CD4-positive, alpha-beta T cell treated with Interleukin-21 for 1 hour (primary cell): ENCODE results near the gene ARF6.
"Not testable (repeated sequence)": the region's sequence is repeated elsewhere in the genome, so short reads cannot be mapped to it uniquely, and the experiment has no call there.

Source experiments
- DNase-seq: peaks from one replicate; pipeline ENCODE4 v3.0.0-alpha.2; 2020

ARF6 gene

GRCh38 chr14:49909016-49909415 lies 16.1 kb downstream of the ARF6 start:
- no peak for DNase-seq

DNA sequence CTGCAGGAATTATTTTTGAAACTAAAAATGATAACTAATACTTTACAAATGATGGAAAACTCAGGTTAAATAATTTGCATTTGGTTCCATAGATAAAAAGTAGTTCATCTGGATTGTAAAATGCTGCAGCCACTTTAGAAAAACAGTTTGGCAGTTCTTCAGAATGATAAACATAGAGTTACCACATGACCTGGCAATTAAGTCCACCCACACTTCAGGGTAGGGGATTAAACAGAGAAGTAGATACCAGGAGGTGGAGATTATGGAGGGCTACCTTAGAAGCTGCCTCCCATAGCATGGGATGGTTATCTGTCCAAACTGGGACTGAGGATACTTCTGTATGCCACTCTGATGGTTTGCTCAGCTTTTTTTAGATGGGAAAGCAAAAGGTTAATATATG lies 22.2 kb downstream of the ARF6 start:
- DNase-seq = no peak

DNA sequence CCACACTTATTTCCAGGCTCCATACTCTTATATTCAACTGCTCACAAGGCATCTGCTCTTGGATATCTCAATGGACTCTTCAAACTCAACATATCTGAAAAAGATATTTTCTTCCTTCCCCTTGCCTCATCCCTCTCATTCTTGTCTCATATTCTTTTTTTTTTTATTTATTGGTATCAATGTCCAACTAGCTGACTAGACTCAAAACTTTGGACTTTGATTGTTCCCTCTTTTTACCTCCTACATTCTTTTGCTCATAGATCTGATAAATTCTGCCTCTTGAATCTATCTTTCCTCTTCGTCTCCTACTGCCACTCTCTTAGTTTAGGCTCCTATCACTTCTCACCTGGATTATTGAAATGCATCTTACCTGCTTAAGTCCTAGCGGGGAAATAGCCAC lies 25.8 kb downstream of the ARF6 start:
- no peak for DNase-seq

DNA sequence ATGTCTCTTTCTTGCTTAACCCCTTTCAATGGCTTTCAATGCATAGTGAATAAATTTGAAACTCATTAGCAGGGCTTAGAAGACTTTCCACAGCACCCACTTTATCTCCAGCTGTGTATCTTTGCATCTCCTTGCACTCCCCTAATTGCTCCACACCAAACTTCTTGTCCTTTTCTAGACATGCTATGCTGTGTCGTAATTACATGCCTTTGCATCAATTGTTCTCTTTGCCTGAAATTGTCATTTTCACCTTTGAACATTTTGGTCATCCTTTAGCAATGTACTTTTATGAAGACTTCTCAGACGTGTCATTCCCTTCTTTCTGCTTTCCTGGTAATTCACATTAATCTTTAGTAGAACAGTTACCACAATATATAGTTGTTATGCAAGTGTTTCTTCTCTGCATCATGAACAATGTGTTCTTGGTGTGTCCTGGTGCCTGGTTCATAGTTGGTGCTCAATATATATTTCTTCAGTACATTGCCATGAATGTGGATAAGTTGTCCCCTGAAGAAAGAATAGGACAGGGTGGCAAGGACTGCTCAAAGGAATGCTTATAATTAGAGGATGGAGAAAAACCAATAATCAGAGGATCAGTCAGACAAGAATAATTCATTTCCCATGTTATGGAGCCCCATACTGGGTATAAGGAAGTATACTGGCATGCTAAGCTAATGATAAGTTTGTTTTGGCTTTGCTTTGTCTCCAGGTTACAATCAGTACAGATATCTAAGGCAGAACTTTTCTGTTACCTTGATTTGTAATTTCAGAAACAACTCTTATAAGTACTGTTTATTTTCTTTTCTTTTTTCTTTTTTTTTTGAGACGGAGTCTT lies 27.2 kb downstream of the ARF6 start:
- DNase-seq = no peak

GRCh38 chr14:49920935-49921334 lies 28.1 kb downstream of the ARF6 start:
- DNase-seq = no peak

- DNase-seq = no peak
Observed at GRCh38 chr14:49921401-49921800, 28.5 kb downstream of the ARF6 start.

DNA sequence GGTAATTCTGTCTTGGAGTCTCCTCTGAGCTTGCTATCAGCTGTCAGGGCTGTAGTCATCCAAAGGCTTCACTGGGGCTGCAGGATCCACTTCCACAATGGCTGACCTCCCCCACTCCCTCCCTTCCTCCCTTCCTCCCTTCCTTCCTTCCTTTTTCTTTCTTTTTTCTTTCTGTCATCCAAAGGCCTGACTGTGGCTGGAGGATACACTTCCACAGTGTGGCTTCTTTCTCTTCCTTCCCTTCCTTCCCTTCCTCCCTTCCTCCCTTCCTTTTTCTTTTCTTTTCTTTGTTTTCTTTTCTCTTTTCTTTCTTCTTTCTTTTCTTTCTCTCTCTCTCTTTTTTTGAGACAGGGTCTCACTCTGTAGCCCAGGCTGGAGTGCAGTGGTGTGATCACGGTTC lies 30.6 kb downstream of the ARF6 start:
- no peak for DNase-seq

GRCh38 chr14:49923881-49924280 lies 31.0 kb downstream of the ARF6 start:
- no peak for DNase-seq

GRCh38 chr14:49924852-49925251 lies 32.0 kb downstream of the ARF6 start:
- DNase-seq = no peak

DNA sequence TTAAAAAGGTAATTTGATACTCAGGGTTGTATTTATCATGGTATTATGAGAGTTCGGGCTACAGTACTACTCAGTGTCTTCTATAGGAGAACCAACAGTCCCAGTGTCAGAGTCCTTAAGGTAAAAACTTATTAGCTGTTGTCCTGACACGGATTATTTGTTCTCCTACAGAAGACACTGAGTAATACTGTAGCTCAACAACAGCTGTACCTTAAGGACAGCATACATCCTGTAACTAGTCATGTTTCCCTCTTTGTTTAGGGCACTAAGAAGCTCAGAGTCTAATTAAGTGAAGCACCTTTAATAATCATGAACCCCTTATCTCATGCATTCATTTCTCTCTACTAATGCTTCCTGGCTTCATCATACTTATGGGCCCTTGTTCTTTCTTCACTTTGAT lies 33.9 kb downstream of the ARF6 start:
- DNase-seq = no peak

- DNase-seq = no peak
Observed at GRCh38 chr14:49928015-49928414, 35.1 kb downstream of the ARF6 start.

GRCh38 chr14:49930720-49931119 lies 37.8 kb downstream of the ARF6 start:
- DNase-seq = no peak

DNA sequence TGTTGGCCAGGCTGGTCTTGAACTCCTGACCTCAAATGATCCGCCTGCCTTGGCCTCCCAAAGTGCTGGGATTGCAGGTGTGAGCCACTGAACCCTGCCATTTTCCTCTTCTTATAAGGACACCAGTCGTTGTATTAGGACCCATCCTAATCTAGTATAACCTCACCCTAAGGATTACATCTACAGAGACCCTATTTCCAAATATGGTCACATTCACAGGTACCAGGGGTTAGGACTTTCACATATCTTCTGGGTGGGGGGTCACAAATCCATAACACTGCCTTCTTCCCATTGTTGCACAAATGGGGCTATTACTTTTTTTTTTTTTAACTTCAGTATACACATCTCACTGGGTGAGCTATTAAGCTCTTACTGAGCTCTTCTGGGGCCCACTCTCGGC lies 38.6 kb downstream of the ARF6 start:
- no peak for DNase-seq

DNA sequence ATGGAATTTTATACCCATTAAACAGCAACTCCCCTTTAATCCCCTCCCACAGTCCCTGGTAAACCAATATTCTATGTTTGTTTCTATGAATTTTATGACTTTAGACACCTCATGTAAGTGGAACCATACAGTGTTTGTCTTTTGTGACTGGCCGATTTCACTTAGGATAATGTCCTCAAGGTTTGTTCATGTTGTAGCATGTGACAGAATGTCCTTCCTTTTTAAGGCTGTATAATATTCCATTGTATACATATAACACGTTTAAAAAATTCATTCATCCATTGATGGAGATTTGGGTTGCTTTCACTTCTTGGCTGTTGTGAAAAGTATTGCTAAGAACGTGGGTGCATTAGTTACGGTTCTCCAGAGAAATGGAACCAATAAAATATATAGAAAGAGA lies 40.2 kb downstream of the ARF6 start:
- DNase-seq = no peak

GRCh38 chr14:49933704-49934103 lies 40.8 kb downstream of the ARF6 start:
- no peak for DNase-seq

DNA sequence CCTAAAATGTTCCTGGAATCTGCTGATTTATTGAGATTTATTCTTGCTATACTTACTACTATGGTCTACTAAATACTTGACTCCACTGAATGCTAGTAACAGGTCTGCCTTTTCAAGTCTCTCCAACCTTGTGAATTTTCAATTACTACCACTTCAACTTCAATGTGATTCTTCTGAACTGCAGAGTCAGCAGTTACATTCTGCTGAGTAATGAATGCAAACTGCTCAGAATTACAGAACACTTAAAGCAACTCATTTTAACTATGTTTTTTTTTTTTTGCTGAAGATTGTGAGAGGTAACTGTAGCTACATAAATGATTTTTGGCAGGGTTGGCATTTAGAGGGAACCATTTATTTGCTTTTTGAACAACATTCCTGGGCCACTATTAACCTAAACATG lies 41.8 kb downstream of the ARF6 start:
- no peak for DNase-seq

DNA sequence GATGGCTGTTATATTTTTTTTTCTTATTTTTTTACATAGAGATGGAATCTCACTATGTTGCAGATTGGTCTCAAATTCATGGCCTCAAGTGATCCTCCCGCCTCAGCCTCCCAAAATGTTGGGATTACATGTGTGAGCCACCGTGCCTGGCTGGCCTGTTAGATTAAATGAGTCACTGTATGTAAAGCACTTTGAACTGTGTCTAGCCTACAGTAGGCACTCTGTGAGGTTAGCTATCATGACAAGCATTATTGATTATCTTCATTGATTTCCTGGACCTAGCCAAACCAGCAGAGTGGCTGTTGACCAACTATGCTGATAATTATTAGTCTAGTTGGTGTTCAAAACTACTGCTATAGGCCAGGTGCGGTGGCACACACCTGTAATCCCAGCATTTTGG lies 42.6 kb downstream of the ARF6 start:
- DNase-seq = no peak

GRCh38 chr14:49936246-49936645 lies 43.4 kb downstream of the ARF6 start:
- DNase-seq = not testable (repeated sequence)

- DNase-seq = not testable (repeated sequence)
Observed at GRCh38 chr14:49936882-49937281, 44.0 kb downstream of the ARF6 start.

DNA sequence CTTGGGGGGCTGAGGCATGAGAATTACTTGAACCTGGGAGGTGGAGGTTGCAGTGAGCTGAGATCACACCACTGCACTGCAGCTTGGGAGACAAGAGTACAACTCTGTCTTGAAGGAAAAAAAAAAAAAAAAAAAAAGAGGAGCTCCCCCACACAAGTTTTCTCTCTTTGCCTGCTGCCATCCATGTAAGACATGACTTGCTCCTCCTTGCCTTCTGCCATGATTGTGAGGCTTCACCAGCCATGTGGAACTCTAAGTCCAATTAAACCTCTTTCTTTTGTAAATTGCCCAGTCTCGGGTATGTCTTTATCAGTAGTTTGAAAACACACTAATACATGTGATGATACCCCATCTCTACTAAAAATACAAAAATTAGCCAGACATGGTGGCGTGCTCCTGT lies 46.3 kb downstream of the ARF6 start:
- DNase-seq = not testable (repeated sequence)

DNA sequence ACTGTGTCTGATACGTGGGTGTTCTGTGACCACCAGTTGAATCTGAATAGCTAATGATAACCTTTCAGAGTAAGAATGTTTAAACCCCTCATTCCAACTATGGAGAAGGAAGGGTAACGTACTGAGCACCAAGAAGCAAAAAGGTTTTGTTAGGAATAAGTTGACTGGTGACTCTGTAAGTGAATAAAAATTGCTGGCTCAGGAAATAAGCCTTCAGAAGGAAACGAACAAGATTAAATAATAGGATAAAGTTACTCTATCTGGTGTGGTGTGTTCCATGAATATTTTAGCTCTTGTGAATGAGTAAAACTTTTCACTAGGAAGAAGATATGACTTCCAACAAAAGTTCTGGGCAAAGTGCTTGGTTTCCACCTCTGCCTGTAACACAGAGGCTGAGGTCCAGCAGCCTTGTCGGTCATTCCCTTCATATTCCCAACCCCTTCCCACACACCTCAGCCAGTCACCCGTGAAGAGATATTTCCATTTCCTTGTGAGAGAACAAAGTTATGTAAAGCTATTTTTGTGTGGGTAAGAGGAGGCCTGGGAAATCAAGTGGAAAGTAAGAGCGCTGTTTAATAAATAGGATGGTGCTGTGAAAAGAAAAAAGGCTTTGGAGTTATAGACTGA lies 47.1 kb downstream of the ARF6 start:
- DNase-seq = no peak

GRCh38 chr14:49940808-49941421 lies 48.0 kb downstream of the ARF6 start:
- peak; percentile 58 for DNase-seq

DNA sequence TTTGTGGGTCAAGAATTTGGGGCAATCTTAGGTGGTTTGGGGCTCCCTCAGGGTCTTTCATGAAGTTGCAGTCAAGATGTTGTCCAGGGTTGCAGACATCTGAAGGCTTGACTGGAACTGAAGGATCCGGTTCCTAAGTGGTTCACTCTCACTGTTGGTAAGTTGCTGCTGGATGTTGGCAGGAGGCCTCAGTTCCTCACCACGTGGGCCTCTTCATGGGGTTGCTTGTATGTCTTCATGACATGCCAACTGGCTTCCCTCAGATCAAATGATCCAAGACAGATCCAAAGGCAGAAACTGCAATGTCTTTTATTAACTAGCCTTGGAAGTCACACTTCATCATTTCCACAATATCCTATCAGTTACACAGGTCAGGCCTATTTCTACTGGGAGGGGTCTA lies 49.2 kb downstream of the ARF6 start:
- no peak for DNase-seq

DNA sequence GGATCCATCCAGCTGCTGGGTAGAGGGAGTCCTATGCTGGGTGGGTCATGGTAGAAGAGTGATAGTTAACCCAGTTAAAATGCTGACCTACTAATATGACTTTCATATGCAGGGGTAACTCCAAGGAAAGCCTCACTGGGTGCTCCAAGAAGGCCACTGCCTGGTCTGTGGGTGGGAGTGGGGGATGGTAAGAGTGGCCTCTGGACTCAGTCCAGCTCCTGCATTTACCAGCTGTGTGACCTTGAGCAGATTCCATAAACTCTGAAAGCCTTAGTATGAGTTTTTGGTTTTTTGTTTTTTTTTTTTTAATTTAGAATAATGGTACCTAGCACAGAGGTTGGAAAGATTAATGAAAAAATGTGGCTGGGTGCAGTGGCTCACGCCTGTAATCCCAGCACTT lies 51.6 kb downstream of the ARF6 start:
- no peak for DNase-seq
